BE2C (cell line): Measurements from ENCODE around the gene ANKRD29.

ENCODE experiments used
- DNase-seq: peaks from one replicate; pipeline ENCODE4 v3.0.0-alpha.2; 2020
- H3K27me3 ChIP-seq: fragments of 250-450 bp; sonication (Bioruptor Pico); 2 replicates; pipeline ENCODE4 v1.5.1; 2020; ENCODE audit warnings: mild to moderate bottlenecking
- H3K36me3 ChIP-seq: fragments of 250-450 bp; sonication (Bioruptor Pico); 2 replicates; pipeline ENCODE4 v1.5.1; 2020; ENCODE audit warnings: mild to moderate bottlenecking
- H3K4me1 ChIP-seq: fragments of 250-450 bp; sonication (Bioruptor Pico); 2 replicates; pipeline ENCODE4 v1.5.1; 2020
- H3K4me3 ChIP-seq: 2 replicates; pipeline ENCODE4 v1.5.1; 2011; ENCODE audit warnings: low read depth, low read length
- H3K9me3 ChIP-seq: fragments of 250-450 bp; sonication (Bioruptor Pico); 2 replicates; pipeline ENCODE4 v1.5.1; 2020
- TF ChIP-seq, protein P1 (sequence below): IDR thresholded peaks from 2 replicates; pipeline ENCODE4 v1.5.1; 2012; ENCODE audit warnings: mild to moderate bottlenecking, low read depth, low read length

Gene ANKRD29

DNA sequence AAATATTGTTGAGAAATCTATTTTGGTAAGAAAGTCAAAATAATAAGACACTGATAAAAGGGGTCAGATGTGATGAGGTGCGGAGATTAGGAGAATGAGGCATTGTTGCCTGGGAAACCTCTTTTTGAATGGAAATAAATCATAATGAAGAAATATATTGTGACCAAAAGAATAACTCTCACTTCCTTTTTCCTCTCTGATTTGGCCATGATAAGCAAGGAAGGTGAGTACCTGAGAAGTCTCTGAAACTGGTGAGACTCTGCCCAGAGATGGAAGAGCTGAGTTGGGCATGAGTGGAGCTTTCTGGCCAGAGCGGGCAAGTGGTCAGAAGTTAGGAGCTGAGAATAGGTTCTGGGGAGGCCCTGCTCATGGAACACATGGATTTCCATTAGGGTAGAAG, 38.3 kb upstream of the ANKRD29 start:
- Histone ChIP-seq H3K4me3 (no peak overlapping the region), H3K27me3 (no peaks in the 10 kb centered on the region), H3K36me3 (no peaks in the 10 kb centered on the region), H3K4me1 (no peaks in the 10 kb centered on the region), H3K9me3 (no peaks in the 10 kb centered on the region)
- DNase-seq: no peak
- TF ChIP-seq, protein P1, sequence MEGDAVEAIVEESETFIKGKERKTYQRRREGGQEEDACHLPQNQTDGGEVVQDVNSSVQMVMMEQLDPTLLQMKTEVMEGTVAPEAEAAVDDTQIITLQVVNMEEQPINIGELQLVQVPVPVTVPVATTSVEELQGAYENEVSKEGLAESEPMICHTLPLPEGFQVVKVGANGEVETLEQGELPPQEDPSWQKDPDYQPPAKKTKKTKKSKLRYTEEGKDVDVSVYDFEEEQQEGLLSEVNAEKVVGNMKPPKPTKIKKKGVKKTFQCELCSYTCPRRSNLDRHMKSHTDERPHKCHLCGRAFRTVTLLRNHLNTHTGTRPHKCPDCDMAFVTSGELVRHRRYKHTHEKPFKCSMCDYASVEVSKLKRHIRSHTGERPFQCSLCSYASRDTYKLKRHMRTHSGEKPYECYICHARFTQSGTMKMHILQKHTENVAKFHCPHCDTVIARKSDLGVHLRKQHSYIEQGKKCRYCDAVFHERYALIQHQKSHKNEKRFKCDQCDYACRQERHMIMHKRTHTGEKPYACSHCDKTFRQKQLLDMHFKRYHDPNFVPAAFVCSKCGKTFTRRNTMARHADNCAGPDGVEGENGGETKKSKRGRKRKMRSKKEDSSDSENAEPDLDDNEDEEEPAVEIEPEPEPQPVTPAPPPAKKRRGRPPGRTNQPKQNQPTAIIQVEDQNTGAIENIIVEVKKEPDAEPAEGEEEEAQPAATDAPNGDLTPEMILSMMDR: no peak

DNA sequence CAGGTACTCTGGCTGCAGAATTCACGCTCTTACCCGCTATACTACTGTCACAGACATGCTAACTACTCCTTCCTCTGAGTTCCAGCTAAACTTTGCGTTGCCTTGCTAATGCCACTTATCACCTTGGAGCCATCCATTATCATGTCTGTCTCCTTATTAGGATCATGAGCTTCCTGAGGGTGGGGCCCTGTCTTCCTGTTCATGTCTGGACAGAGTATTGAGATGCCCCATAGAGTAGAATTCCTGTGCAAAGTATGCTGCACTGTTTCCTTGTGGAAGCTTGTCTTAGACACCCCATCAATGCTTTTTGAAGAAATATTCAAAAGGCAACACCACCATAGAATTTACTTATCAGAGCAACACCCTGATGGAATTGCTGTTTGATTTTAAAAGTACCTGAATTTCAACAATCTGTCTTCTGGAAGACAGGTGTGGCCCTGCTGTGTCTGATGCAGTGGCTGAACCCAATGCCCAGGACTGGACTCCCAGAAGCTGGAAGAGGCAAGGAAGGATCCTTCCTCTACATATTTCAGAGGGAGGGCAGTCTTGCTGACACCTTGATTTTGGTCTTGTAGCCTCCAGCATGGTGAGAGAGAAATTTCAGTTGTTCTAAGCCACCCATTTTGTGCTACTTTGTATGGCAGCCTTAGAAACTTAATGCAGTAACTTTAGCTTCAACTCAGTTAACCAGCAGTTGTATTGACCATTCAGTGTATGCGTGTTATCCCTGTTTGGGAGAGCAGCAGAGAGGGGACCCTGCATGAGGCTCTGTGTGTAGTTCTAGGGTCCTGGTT, 32.1 kb upstream of the ANKRD29 start:
- H3K4me1 ChIP-seq: no peaks in the 10 kb centered on the region
- TF ChIP-seq, protein P1: no peak
- peaks cover 4% of the 10 kb centered on the region for H3K27me3 ChIP-seq

DNA sequence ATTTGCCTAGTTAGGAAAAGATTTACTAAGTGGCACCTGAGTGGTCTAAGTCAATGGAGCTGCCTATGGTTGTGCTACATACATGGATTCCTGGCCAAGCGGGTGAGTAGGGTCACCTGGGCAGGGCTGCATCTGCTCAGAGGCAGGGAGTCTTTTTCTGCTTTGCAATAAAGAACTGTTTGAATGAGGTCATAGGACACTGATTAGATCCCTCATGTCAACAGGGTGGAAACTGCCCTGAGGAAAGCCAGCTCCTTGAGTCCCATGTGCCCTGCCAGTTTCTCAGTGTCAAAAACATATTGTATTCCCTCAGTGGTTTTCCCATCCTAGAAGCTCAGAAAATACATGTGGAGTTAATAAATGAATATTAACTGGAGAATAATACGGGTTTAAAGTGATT, 31.1 kb upstream of the ANKRD29 start:
- peaks cover 14% of the 10 kb centered on the region for H3K27me3 ChIP-seq
- no peaks in the 10 kb centered on the region for H3K4me1 ChIP-seq
- no peak overlapping the region for H3K4me3 ChIP-seq
- H3K9me3 ChIP-seq: no peaks in the 10 kb centered on the region
- no peaks in the 10 kb centered on the region for H3K36me3 ChIP-seq
- DNase-seq: no peak
- TF ChIP-seq, protein P1: no peak

More for the DNA sequence above, 32.1 kb upstream of the ANKRD29 start:
- H3K4me3 ChIP-seq: no peak overlapping the region
- no peaks in the 10 kb centered on the region for H3K9me3 ChIP-seq
- H3K36me3 ChIP-seq: no peaks in the 10 kb centered on the region
- no peak for DNase-seq

DNA sequence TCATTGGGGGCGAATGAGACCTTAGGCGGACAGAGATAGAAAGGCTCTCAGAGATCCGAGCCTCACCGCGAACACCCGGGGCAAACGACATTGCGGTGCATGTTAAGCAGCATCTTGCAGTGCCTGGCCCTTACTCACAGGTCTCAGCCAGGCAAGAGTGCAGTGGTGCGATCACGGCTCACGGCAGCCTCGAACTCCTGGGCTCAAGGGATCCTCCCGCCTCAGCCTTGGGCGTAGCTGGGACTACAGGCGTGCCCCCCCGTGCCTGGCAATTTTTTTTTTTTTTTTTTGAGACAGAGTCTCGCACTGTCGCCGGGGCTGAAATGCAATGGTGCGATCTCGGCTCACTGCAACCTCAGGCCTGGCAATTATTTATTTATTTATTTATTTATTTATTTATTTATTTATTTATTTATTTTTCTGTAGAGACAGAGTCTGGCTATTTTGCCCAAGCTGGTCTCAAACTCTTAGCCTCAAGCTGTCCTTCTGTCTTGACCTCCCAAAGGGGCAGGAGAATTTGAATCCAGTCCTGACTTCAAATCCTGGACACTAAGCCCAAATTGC, 27.9 kb upstream of the ANKRD29 start:
- Histone ChIP-seq H3K9me3 (no peaks in the 10 kb centered on the region), H3K4me1 (no peaks in the 10 kb centered on the region), H3K4me3 (no peak overlapping the region), H3K36me3 (no peaks in the 10 kb centered on the region), H3K27me3 (peaks cover 18% of the 10 kb centered on the region)
- TF ChIP-seq, protein P1: no peak
- no peak for DNase-seq

DNA sequence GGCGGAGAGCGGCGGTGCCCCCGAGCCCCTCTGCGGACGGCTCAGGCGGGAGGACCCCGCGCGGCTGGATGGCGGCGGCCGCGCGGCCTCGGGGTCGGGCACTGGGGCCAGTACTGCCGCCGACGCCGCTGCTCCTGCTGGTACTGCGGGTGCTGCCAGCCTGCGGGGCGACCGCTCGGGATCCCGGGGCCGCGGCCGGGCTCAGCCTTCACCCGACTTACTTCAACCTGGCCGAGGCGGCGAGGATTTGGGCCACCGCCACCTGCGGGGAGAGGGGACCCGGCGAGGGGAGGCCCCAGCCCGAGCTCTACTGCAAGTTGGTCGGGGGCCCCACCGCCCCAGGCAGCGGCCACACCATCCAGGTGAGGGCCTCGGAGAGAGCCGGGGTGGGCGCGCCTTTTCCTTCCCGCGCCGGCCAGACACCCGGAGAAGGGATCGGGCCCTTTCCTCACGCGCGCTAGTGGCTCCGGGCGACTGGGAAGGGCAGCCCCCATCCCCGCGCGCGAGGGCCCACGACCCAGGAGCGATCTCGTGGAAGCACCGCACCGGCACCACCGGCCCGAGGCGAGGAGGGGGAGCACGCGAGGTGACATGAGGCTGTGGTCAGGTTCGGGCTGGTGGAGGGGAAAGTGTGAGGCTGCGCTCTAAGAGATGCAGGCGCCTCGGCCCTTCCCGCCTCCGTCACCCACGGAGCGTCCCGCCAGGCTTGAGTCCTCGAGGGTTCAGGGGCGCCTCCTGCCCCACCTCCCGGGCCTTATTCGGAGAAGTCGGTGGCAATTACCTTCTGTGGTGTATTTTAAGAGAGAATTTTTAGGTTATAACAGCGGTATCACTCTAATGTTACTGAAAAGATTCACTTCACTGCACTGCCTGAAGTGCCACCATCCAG, 27.1 kb upstream of the ANKRD29 start:
- peaks cover 18% of the 10 kb centered on the region for H3K27me3 ChIP-seq
- H3K4me1 ChIP-seq: no peaks in the 10 kb centered on the region
- peak; percentile 10 for DNase-seq
- TF ChIP-seq, protein P1: no peak
- peak overlapping the region; percentile 39 for H3K4me3 ChIP-seq
- H3K36me3 ChIP-seq: no peaks in the 10 kb centered on the region
- no peaks in the 10 kb centered on the region for H3K9me3 ChIP-seq
